HG03575 (cell line): Measurements from ENCODE around the gene NOS1.

Source experiments
- ATAC-seq: cut with Tn5 transposase; IDR thresholded peaks from one replicate; pipeline ENCODE4 v1.9.1; 2021; ENCODE audit not compliant: unreplicated experiment, insufficient number of reproducible peaks, low FRiP score; ENCODE audit errors: extremely low read depth

Gene NOS1

GRCh38 chr12:117165342-117165741 is 196.1 kb downstream of the NOS1 start:
- no peak for ATAC-seq

- no peak for ATAC-seq
Observed at GRCh38 chr12:117162633-117163032, 198.8 kb downstream of the NOS1 start.

GRCh38 chr12:117162167-117162539 is 199.3 kb downstream of the NOS1 start:
- no peak for ATAC-seq

- ATAC-seq = no peak
Observed at GRCh38 chr12:117161460-117162166, 199.8 kb downstream of the NOS1 start.

GRCh38 chr12:117159674-117160073 is 201.8 kb downstream of the NOS1 start:
- no peak for ATAC-seq

GRCh38 chr12:117158911-117159553 is 202.4 kb downstream of the NOS1 start:
- no peak for ATAC-seq
